ENCODE results near the gene FBXO36. TPM values are rescaled to one million over a fixed set of nuclear protein-coding genes. Genes with fewer than 3 reads are reported as not detected.

FBXO36 gene
- polyA plus RNA-seq, 1 experiment = 2.4 TPM

GRCh38 chr2:230007931-230008707 lies 85.8 kb downstream of the FBXO36 start:
- Histone ChIP-seq H3K36me3 (ENCODE audit: control insufficient read depth, insufficient read depth, low read length) (no peaks in the 10 kb centered on the region), H3K27me3 (ENCODE audit: control insufficient read depth, insufficient read depth, low read length) (no peaks in the 10 kb centered on the region), H3K4me3 (ENCODE audit: low read depth, low read length) (no peak overlapping the region)
- peak; percentile 80 for TF ChIP-seq CTCF (IDR thresholded peaks at IDR 0.05; ENCODE audit: insufficient read depth, low read depth, low read length)
- POLR2A ChIA-PET = no interaction called here
- DNase-seq (ENCODE audit: low read depth) = peak; percentile 17
- CTCF ChIA-PET = interaction anchor here (0.6 to 6.1 kb wide), 17 partner anchors 8 to 604 kb away, joined by 3 to 77 read pairs (median 3); no protein-coding TSS in a partner anchor

- ChIA-PET POLR2A (no interaction called here), CTCF (interaction anchor here (0.7 to 6.1 kb wide), 13 partner anchors 9 to 604 kb away, joined by 3 to 77 read pairs (median 3); no protein-coding TSS in a partner anchor)
- H3K27me3 ChIP-seq (ENCODE audit: control insufficient read depth, insufficient read depth, low read length) = no peaks in the 10 kb centered on the region
- no peak for TF ChIP-seq CTCF (IDR thresholded peaks at IDR 0.05; ENCODE audit: insufficient read depth, low read depth, low read length)
- H3K36me3 ChIP-seq (ENCODE audit: control insufficient read depth, insufficient read depth, low read length) = no peaks in the 10 kb centered on the region
- no peak for DNase-seq (ENCODE audit: low read depth)
- no peak overlapping the region for H3K4me3 ChIP-seq (ENCODE audit: low read depth, low read length)
Observed at GRCh38 chr2:230008708-230009066, 86.4 kb downstream of the FBXO36 start.

- Histone ChIP-seq H3K4me3 (ENCODE audit: low read depth, low read length) (no peak overlapping the region), H3K27me3 (ENCODE audit: control insufficient read depth, insufficient read depth, low read length) (no peaks in the 10 kb centered on the region), H3K36me3 (ENCODE audit: control insufficient read depth, insufficient read depth, low read length) (no peaks in the 10 kb centered on the region)
- POLR2A ChIA-PET = no interaction called here
- DNase-seq (ENCODE audit: low read depth) = no peak
- TF ChIP-seq CTCF (IDR thresholded peaks at IDR 0.05; ENCODE audit: insufficient read depth, low read depth, low read length) = no peak
- CTCF ChIA-PET = interaction anchor here (4.4 to 6.1 kb wide), 2 partner anchors 57 to 150 kb away, joined by 24 to 77 read pairs; no protein-coding TSS in a partner anchor
Observed at GRCh38 chr2:230010501-230010900, 88.2 kb downstream of the FBXO36 start.

- no peaks in the 10 kb centered on the region for H3K36me3 ChIP-seq (ENCODE audit: control insufficient read depth, insufficient read depth, low read length)
- no peak overlapping the region for H3K4me3 ChIP-seq (ENCODE audit: low read depth, low read length)
- peak; percentile 63 for DNase-seq (ENCODE audit: low read depth)
- ChIA-PET CTCF (interaction anchor here (1.7 to 6.1 kb wide), 3 partner anchors 55 to 230 kb away, joined by 6 to 77 read pairs (median 24); no protein-coding TSS in a partner anchor), POLR2A (no interaction called here)
- TF ChIP-seq CTCF (IDR thresholded peaks at IDR 0.05; ENCODE audit: insufficient read depth, low read depth, low read length) = no peak
- no peaks in the 10 kb centered on the region for H3K27me3 ChIP-seq (ENCODE audit: control insufficient read depth, insufficient read depth, low read length)
Observed at GRCh38 chr2:230011617-230012016, 89.3 kb downstream of the FBXO36 start.

- H3K36me3 ChIP-seq (ENCODE audit: control insufficient read depth, insufficient read depth, low read length) = no peaks in the 10 kb centered on the region
- TF ChIP-seq CTCF (IDR thresholded peaks at IDR 0.05; ENCODE audit: insufficient read depth, low read depth, low read length) = no peak
- no peak for DNase-seq (ENCODE audit: low read depth)
- ChIA-PET CTCF (interaction anchor here (0.9 to 6.1 kb wide), 4 partner anchors 54 to 231 kb away, joined by 4 to 77 read pairs (median 15); no protein-coding TSS in a partner anchor), POLR2A (interaction anchor here (0.6 kb wide), 1 partner anchor 28 kb away, joined by 3 read pairs; no protein-coding TSS in a partner anchor)
- no peak overlapping the region for H3K4me3 ChIP-seq (ENCODE audit: low read depth, low read length)
- H3K27me3 ChIP-seq (ENCODE audit: control insufficient read depth, insufficient read depth, low read length) = no peaks in the 10 kb centered on the region
Observed at GRCh38 chr2:230012267-230012884, 90.1 kb downstream of the FBXO36 start.

Measured in BJ (cell line).